Activated naive CD8-positive, alpha-beta T cell treated with anti-CD3 and anti-CD28 coated beads, Interleukin-2, amount 50 U/mL, for 24 hours (primary cell): ENCODE data around the gene SURF4.
A peak's percentile ranks its signal among the peaks of the same experiment; 100 is the strongest.
"Not testable (repeated sequence)": the region's sequence is repeated elsewhere in the genome, so short reads cannot be mapped to it uniquely, and the experiment has no call there.

Experiments
- ATAC-seq: fragments of 150-1000 bp; cut with Tn5 transposase; one replicate; pipeline ENCODE4 v1.10.0; 2021
- DNase-seq: peaks from one replicate; pipeline ENCODE4 v3.0.0; 2021
- H3K27ac Mint-ChIP-seq: one replicate; pipeline ENCODE4 v1.8.0; 2021; ENCODE audit warnings: mild to moderate bottlenecking, mixed read lengths
- H3K27me3 Mint-ChIP-seq: one replicate; pipeline ENCODE4 v1.8.0; 2021; ENCODE audit warnings: mixed read lengths
- H3K36me3 Mint-ChIP-seq: one replicate; pipeline ENCODE4 v1.8.0; 2021; ENCODE audit warnings: low read depth, mixed read lengths
- H3K4me1 Mint-ChIP-seq: one replicate; pipeline ENCODE4 v1.8.0; 2021; ENCODE audit warnings: mixed read lengths
- H3K4me3 Mint-ChIP-seq: one replicate; pipeline ENCODE4 v1.8.0; 2021; ENCODE audit warnings: mild to moderate bottlenecking, moderate library complexity, mixed read lengths
- H3K9me3 Mint-ChIP-seq: one replicate; pipeline ENCODE4 v1.8.0; 2021; ENCODE audit warnings: mixed read lengths

Gene SURF4

GRCh38 chr9:133404454-133405002, 28.7 kb upstream of the SURF4 start:
- no peaks in the 10 kb centered on the region for H3K9me3 Mint-ChIP-seq
- peaks cover 7% of the 10 kb centered on the region for H3K4me1 Mint-ChIP-seq
- H3K4me3 Mint-ChIP-seq = no peak overlapping the region
- ATAC-seq (no peak), DNase-seq (no peak)
- no peaks in the 10 kb centered on the region for H3K27me3 Mint-ChIP-seq
- no peak overlapping the region for H3K27ac Mint-ChIP-seq
- H3K36me3 Mint-ChIP-seq = peaks cover 34% of the 10 kb centered on the region

GRCh38 chr9:133403766-133404453, 28.1 kb upstream of the SURF4 start:
- H3K27ac Mint-ChIP-seq = no peak overlapping the region
- H3K4me3 Mint-ChIP-seq = no peak overlapping the region
- H3K9me3 Mint-ChIP-seq = no peaks in the 10 kb centered on the region
- peaks cover 32% of the 10 kb centered on the region for H3K36me3 Mint-ChIP-seq
- ATAC-seq (peak; percentile 18), DNase-seq (peak; percentile 62)
- H3K27me3 Mint-ChIP-seq = no peaks in the 10 kb centered on the region
- peaks cover 7% of the 10 kb centered on the region for H3K4me1 Mint-ChIP-seq

- Mint-ChIP-seq H3K27me3 (no peaks in the 10 kb centered on the region), H3K27ac (no peak overlapping the region), H3K4me1 (peaks cover 7% of the 10 kb centered on the region), H3K4me3 (no peak overlapping the region), H3K9me3 (no peaks in the 10 kb centered on the region), H3K36me3 (peaks cover 25% of the 10 kb centered on the region)
- no peak for ATAC-seq
- no peak for DNase-seq
These were observed 26.8 kb upstream of the SURF4 start for GRCh38 chr9:133402689-133403088.

- no peak overlapping the region for H3K27ac Mint-ChIP-seq
- H3K4me3 Mint-ChIP-seq = no peak overlapping the region
- ATAC-seq = no peak
- H3K36me3 Mint-ChIP-seq = peaks cover 16% of the 10 kb centered on the region
- DNase-seq = no peak
- H3K27me3 Mint-ChIP-seq = no peaks in the 10 kb centered on the region
- H3K9me3 Mint-ChIP-seq = no peaks in the 10 kb centered on the region
- H3K4me1 Mint-ChIP-seq = no peaks in the 10 kb centered on the region
These were observed 25.7 kb upstream of the SURF4 start for GRCh38 chr9:133401588-133401987.

GRCh38 chr9:133400292-133400691, 24.4 kb upstream of the SURF4 start:
- no peak for DNase-seq
- peaks cover 4% of the 10 kb centered on the region for H3K36me3 Mint-ChIP-seq
- H3K27me3 Mint-ChIP-seq = no peaks in the 10 kb centered on the region
- H3K4me1 Mint-ChIP-seq = no peaks in the 10 kb centered on the region
- H3K4me3 Mint-ChIP-seq = no peak overlapping the region
- ATAC-seq = no peak
- H3K27ac Mint-ChIP-seq = no peak overlapping the region
- H3K9me3 Mint-ChIP-seq = no peaks in the 10 kb centered on the region

- Mint-ChIP-seq H3K4me3 (no peak overlapping the region), H3K4me1 (no peaks in the 10 kb centered on the region)
These were observed 22.0 kb upstream of the SURF4 start for GRCh38 chr9:133397895-133398294.

GRCh38 chr9:133397370-133397769, 21.5 kb upstream of the SURF4 start:
- ATAC-seq (no peak), DNase-seq (no peak)
- Mint-ChIP-seq H3K4me3 (no peak overlapping the region), H3K36me3 (no peaks in the 10 kb centered on the region), H3K27ac (no peak overlapping the region), H3K9me3 (no peaks in the 10 kb centered on the region), H3K4me1 (no peaks in the 10 kb centered on the region), H3K27me3 (no peaks in the 10 kb centered on the region)

More at GRCh38 chr9:133397895-133398294, 22.0 kb upstream of the SURF4 start:
- Mint-ChIP-seq H3K27me3 (no peaks in the 10 kb centered on the region), H3K36me3 (no peaks in the 10 kb centered on the region), H3K9me3 (no peaks in the 10 kb centered on the region), H3K27ac (no peak overlapping the region)
- ATAC-seq = no peak
- no peak for DNase-seq

GRCh38 chr9:133396952-133397351, 21.1 kb upstream of the SURF4 start:
- H3K27me3 Mint-ChIP-seq = no peaks in the 10 kb centered on the region
- H3K36me3 Mint-ChIP-seq = no peaks in the 10 kb centered on the region
- H3K4me3 Mint-ChIP-seq = no peak overlapping the region
- no peak overlapping the region for H3K27ac Mint-ChIP-seq
- no peaks in the 10 kb centered on the region for H3K9me3 Mint-ChIP-seq
- ATAC-seq = peak; percentile 20
- no peaks in the 10 kb centered on the region for H3K4me1 Mint-ChIP-seq
- no peak for DNase-seq

- Mint-ChIP-seq H3K9me3 (no peaks in the 10 kb centered on the region), H3K4me1 (no peaks in the 10 kb centered on the region), H3K27ac (no peak overlapping the region), H3K36me3 (no peaks in the 10 kb centered on the region), H3K27me3 (peaks cover 1% of the 10 kb centered on the region), H3K4me3 (no peak overlapping the region)
- ATAC-seq (no peak), DNase-seq (no peak)
These were observed 18.9 kb upstream of the SURF4 start for GRCh38 chr9:133394687-133395271.

GRCh38 chr9:133393399-133393798, 17.5 kb upstream of the SURF4 start:
- Mint-ChIP-seq H3K27ac (no peak overlapping the region), H3K36me3 (no peaks in the 10 kb centered on the region), H3K9me3 (no peaks in the 10 kb centered on the region), H3K4me1 (no peaks in the 10 kb centered on the region), H3K27me3 (peaks cover 3% of the 10 kb centered on the region), H3K4me3 (no peak overlapping the region)
- DNase-seq (no peak), ATAC-seq (no peak)

GRCh38 chr9:133392308-133392707, 16.4 kb upstream of the SURF4 start:
- not testable (repeated sequence) for H3K27ac Mint-ChIP-seq, H3K27me3 Mint-ChIP-seq, ATAC-seq

GRCh38 chr9:133391449-133391848, 15.6 kb upstream of the SURF4 start:
- not testable (repeated sequence) for H3K27ac Mint-ChIP-seq, H3K36me3 Mint-ChIP-seq, H3K4me3 Mint-ChIP-seq, H3K4me1 Mint-ChIP-seq, ATAC-seq, H3K27me3 Mint-ChIP-seq, DNase-seq, H3K9me3 Mint-ChIP-seq

More at GRCh38 chr9:133392308-133392707, 16.4 kb upstream of the SURF4 start:
- not testable (repeated sequence) for H3K4me1 Mint-ChIP-seq, DNase-seq, H3K9me3 Mint-ChIP-seq, H3K4me3 Mint-ChIP-seq, H3K36me3 Mint-ChIP-seq

- ATAC-seq = no peak
- no peak for DNase-seq
- Mint-ChIP-seq H3K4me1 (no peaks in the 10 kb centered on the region), H3K27me3 (peaks cover 3% of the 10 kb centered on the region), H3K4me3 (no peak overlapping the region), H3K27ac (no peak overlapping the region), H3K9me3 (no peaks in the 10 kb centered on the region), H3K36me3 (no peaks in the 10 kb centered on the region)
These were observed 14.9 kb upstream of the SURF4 start for GRCh38 chr9:133390713-133391112.

GRCh38 chr9:133389562-133389961, 13.7 kb upstream of the SURF4 start:
- ATAC-seq = no peak

GRCh38 chr9:133389025-133389557, 13.2 kb upstream of the SURF4 start:
- Mint-ChIP-seq H3K9me3 (no peaks in the 10 kb centered on the region), H3K4me1 (no peaks in the 10 kb centered on the region), H3K4me3 (no peak overlapping the region), H3K27me3 (peaks cover 3% of the 10 kb centered on the region), H3K36me3 (no peaks in the 10 kb centered on the region), H3K27ac (no peak overlapping the region)
- DNase-seq = no peak
- ATAC-seq = no peak

More at GRCh38 chr9:133389562-133389961, 13.7 kb upstream of the SURF4 start:
- no peak overlapping the region for H3K4me3 Mint-ChIP-seq
- no peak overlapping the region for H3K27ac Mint-ChIP-seq
- no peaks in the 10 kb centered on the region for H3K36me3 Mint-ChIP-seq
- DNase-seq = no peak
- peaks cover 3% of the 10 kb centered on the region for H3K27me3 Mint-ChIP-seq
- H3K9me3 Mint-ChIP-seq = no peaks in the 10 kb centered on the region
- H3K4me1 Mint-ChIP-seq = no peaks in the 10 kb centered on the region
